Esophagus muscularis mucosa (tissue), 4 donors: Measurements from ENCODE around the gene PELI2. TPM values are rescaled to one million over a fixed set of nuclear protein-coding genes. Genes with fewer than 3 reads are reported as not detected.

ENCODE experiments used
- DNase-seq: peaks from one replicate; pipeline ENCODE4 v3.0.0-alpha.2; 2017; ENCODE audit errors: extremely low spot score
- H3K27ac ChIP-seq, 4 donors: fragments of 200-600 bp; sonication (generic); replicated peaks in 1 of 4; 1 replicate in 3 of 4; 2 replicates in 1 of 4; pipeline ENCODE4 v1.5.1; 2016 to 2019; ENCODE audit warnings: mild to moderate bottlenecking in 1 of 4
- H3K27me3 ChIP-seq, 4 donors: fragments of 200-600 bp; sonication (generic); one replicate each; pipeline versions ENCODE4 v1.5.1 to v1.6.0; 2016 to 2019
- H3K36me3 ChIP-seq, 4 donors: fragments of 200-600 bp; sonication (generic); one replicate each; pipeline ENCODE4 v1.5.1; 2016 to 2019
- H3K4me1 ChIP-seq, 4 donors: fragments of 200-600 bp; sonication (generic); one replicate each; pipeline ENCODE4 v1.5.1; 2016 to 2019
- H3K4me3 ChIP-seq, 4 donors: fragments of 200-600 bp; sonication (generic); 1 replicate in 2 of 4; 2 replicates in 2 of 4; pipeline ENCODE4 v1.5.1; 2016 to 2019; ENCODE audit warnings: mild to moderate bottlenecking in 4 of 4, moderate library complexity in 1 of 4
- H3K9me3 ChIP-seq, 4 donors: fragments of 200-600 bp; sonication (generic); 1 replicate in 3 of 4; 2 replicates in 1 of 4; pipeline ENCODE4 v1.5.1; 2016 to 2019
- EP300 ChIP-seq: sonication (generic); formaldehyde crosslinking; IDR thresholded peaks from one replicate; pipeline ENCODE4 v1.6.1; 2017; ENCODE audit warnings: antibody characterized with exemption
- POLR2A ChIP-seq: fragments of 450-650 bp; IDR thresholded peaks from one replicate; pipeline ENCODE4 v1.6.1; 2017; ENCODE audit warnings: antibody characterized with exemption, moderate library complexity, mild to moderate bottlenecking, low read depth
- POLR2AphosphoS5 ChIP-seq, 2 donors: sonication (generic); formaldehyde crosslinking; IDR thresholded peaks; one replicate each; pipeline ENCODE4 v1.6.1; 2017; ENCODE audit warnings: antibody characterized with exemption in 2 of 2
- WGBS: methylation state at CpG from one replicate; pipeline ENCODE4 v1.1.5; 2018; 5-methylcytosine and 5-hydroxymethylcytosine counted together
- intact Hi-C: fragments of 100-400 bp; cut with DNase I; formaldehyde crosslinking; loops from one replicate; pipeline ENCODE4 v1.15.1; 2023
- total RNA-seq, 4 donors: library from RNA; depleted of rRNA; stranded (reverse); fragments of >200 nt; gene quantifications; one replicate each; pipeline versions ENCODE4 v1.1.0 to v1.2.1, GENCODE V29; 2016
- TF ChIP-seq, protein P1 (sequence below), 3 experiments: fragments of 200-600 bp in 2 of 3; fragments of 450-650 bp in 1 of 3; sonication (generic) in 2 of 3; IDR thresholded peaks; one replicate each; pipeline ENCODE4 v1.5.1; 2017 to 2019; ENCODE audit warnings: antibody characterized with exemption in 3 of 3, mild to moderate bottlenecking in 2 of 3, moderate library complexity in 1 of 3

The PELI2 gene
- total RNA-seq, 4 donors from 2014 or later, result 10.6 to 16.3 (median 14.1) TPM

DNA sequence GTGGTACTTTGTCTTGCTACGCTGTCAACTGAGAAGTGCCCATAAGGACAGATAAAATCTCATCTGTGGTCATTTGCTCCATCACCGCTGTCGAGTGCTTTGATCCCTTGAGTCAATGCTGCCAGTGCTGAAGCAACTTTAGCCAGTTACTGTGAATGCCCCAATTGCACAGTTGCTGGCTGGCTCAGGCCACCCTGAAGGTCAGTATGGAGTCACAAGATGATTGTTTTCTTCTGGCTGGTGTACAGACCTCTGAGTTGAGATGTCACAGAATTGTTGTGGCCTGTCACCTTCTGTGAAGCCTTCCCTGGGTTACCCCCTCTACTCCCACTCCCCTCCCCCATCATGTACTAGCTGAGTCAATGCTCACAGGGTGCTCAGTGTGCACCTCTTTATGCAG, 92.9 kb downstream of the PELI2 start:
- intact Hi-C loops, result no loop called here
- Histone ChIP-seq H3K4me1 (peaks cover 0 to 12% (median 6%) of the 10 kb centered on the region in 4 donors), H3K27me3 (no peaks in the 10 kb centered on the region), H3K4me3 (no peak overlapping the region), H3K36me3 (no peaks in the 10 kb centered on the region), H3K27ac (no peak overlapping the region), H3K9me3 (no peaks in the 10 kb centered on the region)
- 85% methylated on average over 3 of the region's 3 CpGs for WGBS
- TF ChIP-seq POLR2AphosphoS5 (IDR thresholded peaks at IDR 0.05), result no peak
- TF ChIP-seq, protein P1, sequence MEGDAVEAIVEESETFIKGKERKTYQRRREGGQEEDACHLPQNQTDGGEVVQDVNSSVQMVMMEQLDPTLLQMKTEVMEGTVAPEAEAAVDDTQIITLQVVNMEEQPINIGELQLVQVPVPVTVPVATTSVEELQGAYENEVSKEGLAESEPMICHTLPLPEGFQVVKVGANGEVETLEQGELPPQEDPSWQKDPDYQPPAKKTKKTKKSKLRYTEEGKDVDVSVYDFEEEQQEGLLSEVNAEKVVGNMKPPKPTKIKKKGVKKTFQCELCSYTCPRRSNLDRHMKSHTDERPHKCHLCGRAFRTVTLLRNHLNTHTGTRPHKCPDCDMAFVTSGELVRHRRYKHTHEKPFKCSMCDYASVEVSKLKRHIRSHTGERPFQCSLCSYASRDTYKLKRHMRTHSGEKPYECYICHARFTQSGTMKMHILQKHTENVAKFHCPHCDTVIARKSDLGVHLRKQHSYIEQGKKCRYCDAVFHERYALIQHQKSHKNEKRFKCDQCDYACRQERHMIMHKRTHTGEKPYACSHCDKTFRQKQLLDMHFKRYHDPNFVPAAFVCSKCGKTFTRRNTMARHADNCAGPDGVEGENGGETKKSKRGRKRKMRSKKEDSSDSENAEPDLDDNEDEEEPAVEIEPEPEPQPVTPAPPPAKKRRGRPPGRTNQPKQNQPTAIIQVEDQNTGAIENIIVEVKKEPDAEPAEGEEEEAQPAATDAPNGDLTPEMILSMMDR (IDR thresholded peaks at IDR 0.05), result no peak
- DNase-seq, result no peak

- Histone ChIP-seq H3K27ac (no peak overlapping the region), H3K4me3 (no peak overlapping the region), H3K9me3 (no peaks in the 10 kb centered on the region), H3K4me1 (peaks cover 7 to 19% (median 13%) of the 10 kb centered on the region in 4 donors), H3K27me3 (no peaks in the 10 kb centered on the region), H3K36me3 (no peaks in the 10 kb centered on the region)
- intact Hi-C loops, result no loop called here
- WGBS, result 90% methylated on average over 2 of the region's 2 CpGs
- TF ChIP-seq, protein P1 (IDR thresholded peaks at IDR 0.05), result no peak
- TF ChIP-seq EP300 (no peak), POLR2AphosphoS5 (IDR thresholded peaks at IDR 0.05) (no peak), POLR2A (no peak)
- no peak for DNase-seq
Observed at GRCh38 chr14:56211844-56212243, 93.6 kb downstream of the PELI2 start.

DNA sequence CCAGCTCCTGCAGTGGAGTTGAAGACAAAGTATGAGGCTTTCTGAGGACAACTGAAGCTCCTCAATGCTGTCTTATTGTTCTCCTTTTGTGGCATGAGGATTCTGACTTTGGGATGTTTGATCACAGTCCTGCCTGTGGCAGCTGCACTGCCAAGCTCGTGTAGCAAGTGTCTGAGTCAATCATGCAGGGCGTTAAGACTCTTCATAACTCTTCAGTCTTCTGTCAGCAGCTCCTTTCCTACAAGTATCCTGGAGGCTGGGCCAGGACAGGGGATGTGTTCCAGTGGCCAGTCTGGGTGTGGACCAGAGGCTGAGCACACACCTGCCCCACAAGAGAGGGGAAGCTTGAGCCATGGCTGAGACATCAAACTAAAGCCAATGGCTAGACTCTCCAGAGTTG, 94.3 kb downstream of the PELI2 start:
- TF ChIP-seq POLR2A, result no peak
- no peaks in the 10 kb centered on the region for H3K9me3 ChIP-seq
- H3K27ac ChIP-seq, result no peak overlapping the region
- H3K27me3 ChIP-seq, result no peaks in the 10 kb centered on the region
- no peak overlapping the region for H3K4me3 ChIP-seq
- peaks cover 11 to 26% (median 20%) of the 10 kb centered on the region in 4 donors for H3K4me1 ChIP-seq
- no peaks in the 10 kb centered on the region for H3K36me3 ChIP-seq
- WGBS, result 86% methylated on average over 2 of the region's 2 CpGs
- intact Hi-C loops, result no loop called here
- no peak for DNase-seq

GRCh38 chr14:56213306-56213705, 95.1 kb downstream of the PELI2 start:
- 97% methylated on average over 1 of the region's 1 CpG for WGBS
- no peak overlapping the region for H3K27ac ChIP-seq
- peaks cover 11 to 32% (median 28%) of the 10 kb centered on the region in 4 donors for H3K4me1 ChIP-seq
- H3K27me3 ChIP-seq, result no peaks in the 10 kb centered on the region
- TF ChIP-seq POLR2AphosphoS5 (IDR thresholded peaks at IDR 0.05) (no peak), EP300 (no peak), POLR2A (no peak)
- TF ChIP-seq, protein P1 (IDR thresholded peaks at IDR 0.05), result no peak
- intact Hi-C loops, result no loop called here
- H3K9me3 ChIP-seq, result no peaks in the 10 kb centered on the region
- DNase-seq, result no peak
- no peaks in the 10 kb centered on the region for H3K36me3 ChIP-seq
- no peak overlapping the region for H3K4me3 ChIP-seq

DNA sequence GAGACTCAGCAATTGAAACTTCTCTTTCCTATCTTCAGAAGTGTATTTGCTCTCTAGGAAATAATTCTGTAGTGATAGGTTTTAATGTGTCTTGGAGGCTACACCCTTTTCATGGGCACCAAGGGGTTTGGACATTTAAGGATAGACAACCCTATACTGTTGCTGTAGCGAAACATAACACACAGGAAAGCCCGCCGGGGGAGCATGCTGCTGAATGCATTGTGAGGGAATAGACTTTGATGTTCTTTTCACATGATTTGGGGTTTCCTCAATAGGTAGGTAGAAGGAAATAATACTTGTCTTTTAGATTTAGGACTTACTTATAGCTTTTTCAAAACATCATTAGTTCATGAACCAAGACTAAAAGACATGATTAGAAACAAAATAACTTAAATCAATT, 97.0 kb downstream of the PELI2 start:
- WGBS, result 85% methylated on average over 3 of the region's 3 CpGs
- no peak for DNase-seq
- H3K27me3 ChIP-seq, result no peaks in the 10 kb centered on the region
- no peaks in the 10 kb centered on the region for H3K36me3 ChIP-seq
- intact Hi-C loops, result no loop called here
- H3K27ac ChIP-seq, result no peak overlapping the region
- no peak overlapping the region for H3K4me3 ChIP-seq
- TF ChIP-seq POLR2AphosphoS5 (IDR thresholded peaks at IDR 0.05), result no peak
- no peak for TF ChIP-seq EP300
- TF ChIP-seq, protein P1 (IDR thresholded peaks at IDR 0.05), result no peak
- no peak for TF ChIP-seq POLR2A
- no peaks in the 10 kb centered on the region for H3K9me3 ChIP-seq
- peaks cover 20 to 49% (median 39%) of the 10 kb centered on the region in 4 donors for H3K4me1 ChIP-seq
